H1 (cell line): ENCODE data around the gene FRRS1L.

Source experiments
- CTCF ChIP-seq, 3 experiments: IDR thresholded peaks; 1 replicate in 2 of 3; 2 replicates in 1 of 3; pipeline versions ENCODE4 v1.5.1 to v1.6.1; 2011; ENCODE audit warnings: low read length in 3 of 3, mild to moderate bottlenecking in 3 of 3, inconsistent platforms in 2 of 3, low read depth in 1 of 3, moderate library complexity in 1 of 3; ENCODE audit not compliant: insufficient read depth in 1 of 3; ENCODE audit errors: control extremely low read depth in 1 of 3
- MAX ChIP-seq: IDR thresholded peaks from 2 replicates; pipeline ENCODE4 v1.6.1; 2012; ENCODE audit warnings: inconsistent platforms
- POLR2A ChIP-seq, 2 experiments: IDR thresholded peaks; 1 replicate in 1 of 2; 2 replicates in 1 of 2; pipeline ENCODE4 v1.6.1; 2011; ENCODE audit warnings: low read depth in 2 of 2, low read length in 2 of 2, mild to moderate bottlenecking in 2 of 2; ENCODE audit errors: control extremely low read depth in 1 of 2
- POLR2AphosphoS5 ChIP-seq: IDR thresholded peaks from 2 replicates; pipeline ENCODE4 v1.6.1; 2011; ENCODE audit warnings: low read depth, low read length

GRCh38 chr9:109156708-109157107 is 10.3 kb downstream of the FRRS1L start:
- TF ChIP-seq CTCF (IDR thresholded peaks at IDR 0.05; ENCODE audit: control extremely low read depth in 1 of 3, insufficient read depth in 1 of 3, low read depth in 1 of 3, low read length in 3 of 3) (no peak), POLR2AphosphoS5 (no peak), MAX (no peak), POLR2A (IDR thresholded peaks at IDR 0.05; ENCODE audit: control extremely low read depth in 1 of 2, low read depth in 2 of 2, low read length in 2 of 2) (no peak)
